Activated gamma-delta T cell (primary cell): ENCODE measurements around the gene EPG5.
"Not testable (repeated sequence)": the region's sequence is repeated elsewhere in the genome, so short reads cannot be mapped to it uniquely, and the experiment has no call there.

Experiments used
- DNase-seq: peaks from one replicate; lab custom pipeline; 2025; lab: John Stamatoyannopoulos, UW

Gene EPG5

GRCh38 chr18:45814733-45815132 is 152.4 kb downstream of the EPG5 start:
- DNase-seq = not testable (repeated sequence)

DNA sequence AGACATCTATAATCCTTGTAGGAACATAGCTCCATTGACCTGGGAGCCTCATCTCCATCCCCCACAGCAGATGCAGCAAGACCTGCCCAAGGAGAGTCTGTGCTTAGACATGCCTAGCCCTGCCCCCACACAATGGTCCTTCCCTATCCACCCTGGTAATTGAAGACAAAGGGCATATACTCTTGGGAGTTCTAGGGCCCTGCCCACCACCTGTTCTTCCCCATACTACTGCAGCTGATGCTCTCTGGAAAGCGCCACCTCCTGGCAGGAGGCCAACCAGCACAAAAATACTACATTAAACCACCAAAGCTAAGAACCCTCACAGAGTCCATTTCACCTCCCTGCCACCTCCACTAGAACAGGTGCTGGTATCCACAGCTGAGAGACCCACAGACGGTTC is 160.0 kb downstream of the EPG5 start:
- not testable (repeated sequence) for DNase-seq

- no peak for DNase-seq
Measured at GRCh38 chr18:45806226-45806625, 160.9 kb downstream of the EPG5 start.

DNA sequence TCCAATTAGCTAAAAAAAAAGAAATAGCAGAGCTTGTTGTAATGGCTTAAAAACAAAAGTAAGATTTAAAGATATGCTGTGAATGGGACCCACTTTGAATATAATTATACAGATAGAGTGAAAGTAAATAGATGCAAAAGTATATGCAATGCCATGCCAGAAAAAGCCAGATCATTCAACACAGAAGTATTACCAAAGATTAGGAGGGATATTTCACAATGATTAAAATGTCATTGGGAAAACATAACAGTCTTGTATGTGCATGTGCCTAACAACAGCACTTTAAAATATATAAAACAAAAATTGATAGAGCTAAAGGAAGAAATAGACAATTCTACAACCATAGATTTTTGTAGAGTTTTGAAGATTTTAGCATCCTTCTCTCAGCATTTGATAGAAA is 161.6 kb downstream of the EPG5 start:
- DNase-seq = no peak

DNA sequence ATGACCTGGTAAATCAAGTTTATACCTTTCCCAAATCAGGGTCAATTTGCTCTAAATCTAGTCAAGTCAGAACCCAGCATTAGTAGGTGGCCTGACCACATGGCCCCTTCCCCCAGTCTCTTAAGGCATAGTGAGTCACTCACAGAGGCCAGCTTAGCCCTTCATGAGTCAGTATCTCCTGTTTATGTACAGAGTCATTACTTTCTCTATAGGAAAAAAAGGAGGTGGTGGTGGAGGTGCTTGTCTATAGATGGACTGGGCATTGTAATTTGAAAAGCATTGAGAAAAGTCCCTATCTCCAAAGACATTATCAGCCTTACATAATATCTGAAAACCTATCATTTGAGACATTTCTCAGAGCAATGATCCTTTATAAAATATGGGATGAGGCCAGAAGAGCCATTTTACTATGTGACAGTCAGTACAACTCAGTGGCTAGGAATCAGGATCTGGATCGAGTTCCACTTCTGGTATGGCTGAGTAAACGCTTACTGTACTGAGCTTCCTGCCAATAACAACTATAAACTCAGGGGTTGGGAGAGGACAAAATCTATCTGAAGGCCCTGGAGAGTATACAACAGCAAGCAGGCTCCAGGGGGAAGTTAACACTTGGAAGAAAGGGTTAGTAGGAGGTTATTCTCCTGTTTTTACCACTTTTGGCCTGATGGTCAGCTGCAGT is 164.2 kb downstream of the EPG5 start:
- no peak for DNase-seq

DNA sequence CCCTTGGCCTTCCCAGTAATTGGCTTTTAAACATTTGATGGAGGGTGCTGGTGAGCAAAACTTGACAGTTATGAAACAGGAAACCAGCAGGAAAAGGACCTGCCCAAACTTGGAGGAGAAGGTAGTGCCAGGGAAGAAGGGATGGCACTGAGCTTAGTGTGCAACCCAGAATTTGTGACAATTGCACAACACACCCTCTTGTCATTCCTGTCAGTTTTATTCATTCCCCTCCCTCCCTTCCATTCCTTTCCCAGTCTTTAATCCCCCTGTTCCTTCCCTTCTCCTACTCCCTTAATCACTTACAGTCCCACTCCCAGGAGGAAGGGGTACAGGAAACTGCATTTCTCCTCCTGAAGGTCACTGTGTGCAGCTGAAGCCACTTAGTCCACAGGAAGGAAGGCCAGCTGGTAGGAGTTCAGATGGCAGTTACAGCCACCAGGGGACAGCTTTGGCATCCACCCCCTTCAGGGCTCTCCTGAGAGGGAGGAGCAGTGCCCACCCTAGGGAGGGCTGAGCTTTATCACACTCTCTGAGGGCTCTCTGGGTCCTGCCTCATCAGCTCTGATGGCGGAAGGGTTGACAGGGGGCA is 165.6 kb downstream of the EPG5 start:
- DNase-seq = no peak
